Stimulated activated CD8-positive, alpha-beta memory T cell treated with anti-CD3 and anti-CD28 coated beads, Interleukin-15, amount 100 ng/mL, for 24 hours (primary cell): ENCODE data around the gene COMMD7.
"Not testable (repeated sequence)": the region's sequence is repeated elsewhere in the genome, so short reads cannot be mapped to it uniquely, and the experiment has no call there.

Experiments
- DNase-seq: peaks from one replicate; pipeline ENCODE4 v3.0.0-alpha.2; 2020; ENCODE audit warnings: low read depth

The COMMD7 gene

GRCh38 chr20:32765230-32765875 is 22.1 kb upstream of the COMMD7 start:
- not testable (repeated sequence) for DNase-seq

GRCh38 chr20:32764005-32764960 is 21.0 kb upstream of the COMMD7 start:
- DNase-seq: no peak

- no peak for DNase-seq
Observed at GRCh38 chr20:32763202-32764004, 20.1 kb upstream of the COMMD7 start.

GRCh38 chr20:32762754-32763201 is 19.5 kb upstream of the COMMD7 start:
- DNase-seq: no peak

GRCh38 chr20:32761831-32762753 is 18.8 kb upstream of the COMMD7 start, which contains the start of gene DNMT3B:
DNMT3B (plus strand) TSS chr20:32762385; CDS start chr20:32780324, 17,939 bp downstream.
- DNase-seq: peak; percentile 47

- DNase-seq: no peak
Observed at GRCh38 chr20:32761417-32761830, 18.2 kb upstream of the COMMD7 start.

GRCh38 chr20:32756156-32756555 is 12.9 kb upstream of the COMMD7 start:
- DNase-seq: no peak

GRCh38 chr20:32753731-32754130 is 10.5 kb upstream of the COMMD7 start:
- no peak for DNase-seq

GRCh38 chr20:32752458-32753250 is 9.4 kb upstream of the COMMD7 start:
- DNase-seq: no peak

- DNase-seq: no peak
Observed at GRCh38 chr20:32751702-32752457, 8.6 kb upstream of the COMMD7 start.

- DNase-seq: no peak
Observed at GRCh38 chr20:32751293-32751692, 8.0 kb upstream of the COMMD7 start.

GRCh38 chr20:32749914-32750637 is 6.8 kb upstream of the COMMD7 start:
- DNase-seq: no peak

GRCh38 chr20:32742322-32743236 is 688 bp downstream of the COMMD7 start:
- DNase-seq: no peak

GRCh38 chr20:32741151-32741550 is 2.1 kb downstream of the COMMD7 start:
- DNase-seq: no peak

- no peak for DNase-seq
Observed at GRCh38 chr20:32737371-32738223, 5.7 kb downstream of the COMMD7 start.

GRCh38 chr20:32731882-32732266 is 11.4 kb downstream of the COMMD7 start:
- DNase-seq: no peak

GRCh38 chr20:32729334-32729733 is 13.9 kb downstream of the COMMD7 start:
- not testable (repeated sequence) for DNase-seq
